K562 (cell line): ENCODE results near the gene NR0B1. TPM values are rescaled to one million over a fixed set of nuclear protein-coding genes. Genes with fewer than 3 reads are reported as not detected.

ENCODE experiments used
- ATAC-seq: fragments of 200-7000 bp; cut with Tn5 transposase; 3 replicates; pipeline ENCODE4 v1.9.1; 2020; ENCODE audit warnings: moderate library complexity
- BruUV-seq: library from RNA; stranded (reverse); fragments of 400-500 nt; replicated peaks from 2 replicates; lab custom pipeline; 2021; lab: Mats Ljungman, UMichigan
- CTCF ChIA-PET: fragments of 300-600 bp; formaldehyde crosslinking; extraction: SDS; loops from one replicate; lab custom pipeline; 2021; ENCODE audit warnings: low intra/inter-chr PET ratio; lab: Yijun Ruan, JAX
- POLR2A ChIA-PET: fragments of 300-600, 350-650 bp; sonication (Branson Sonifier 250); formaldehyde crosslinking; extraction: SDS; loops from one replicate; lab custom pipeline; 2021; ENCODE audit warnings: antibody characterized with exemption, inconsistent platforms; lab: Yijun Ruan, JAX
- DNase-seq, 4 experiments: peaks; one replicate each; pipeline versions ENCODE4 v3.0.0 to v3.0.0-alpha.2; 2011 to 2018; ENCODE audit warnings: low spot score in 3 of 4, mixed read lengths in 3 of 4; ENCODE audit errors: extremely low read depth in 1 of 4
- FAIRE-seq: peaks from 2 replicates; lab custom pipeline; 2011; peaks lifted over from hg19 to GRCh38; lab: Jason Lieb, UNC
- H2AFZ ChIP-seq: 2 replicates; pipeline ENCODE4 v1.6.0; 2011; ENCODE audit warnings: low read depth, low read length, control low read depth, inconsistent platforms
- H3K27ac ChIP-seq: fragments of 200-600 bp; 3 replicates; pipeline ENCODE4 v1.8.0; 2011; ENCODE audit warnings: low read depth, mild to moderate bottlenecking, control low read depth, inconsistent platforms, low read length, moderate library complexity, mixed read lengths; ENCODE audit errors: extremely low read depth
- H3K27me3 ChIP-seq, 2 experiments: fragments of 300-600 bp in 1 of 2; 2 replicates in 1 of 2; 3 replicates in 1 of 2; pipeline versions ENCODE4 v1.6.0 to v1.8.0; 2011; ENCODE audit warnings: inconsistent platforms in 2 of 2, low read length in 2 of 2, mild to moderate bottlenecking in 1 of 2, mixed read lengths in 1 of 2, moderate library complexity in 1 of 2; ENCODE audit not compliant: control insufficient read depth in 2 of 2, insufficient read depth in 2 of 2
- H3K36me3 ChIP-seq: fragments of 300-600 bp; 3 replicates; pipeline ENCODE4 v1.8.0; 2011; ENCODE audit warnings: mild to moderate bottlenecking, low read length, inconsistent platforms; ENCODE audit not compliant: control insufficient read depth, insufficient read depth
- H3K4me1 ChIP-seq, 2 experiments: fragments of 200-600 bp in 1 of 2; replicated peaks in 1 of 2; 2 replicates in 1 of 2; 3 replicates in 1 of 2; pipeline versions ENCODE4 v1.5.1 to v1.8.0; 2011; ENCODE audit warnings: inconsistent platforms in 2 of 2, low read length in 2 of 2, mild to moderate bottlenecking in 1 of 2, mixed read lengths in 1 of 2, moderate library complexity in 1 of 2; ENCODE audit not compliant: control insufficient read depth in 2 of 2, insufficient read depth in 2 of 2
- H3K4me2 ChIP-seq: 2 replicates; pipeline ENCODE4 v1.6.1; 2011; ENCODE audit warnings: low read length, control low read depth, inconsistent platforms, mixed read lengths; ENCODE audit not compliant: insufficient read depth
- H3K4me3 ChIP-seq: fragments of 200-600 bp; sonication (generic), shearing (Covaris generic); 2 replicates; pipeline ENCODE4 v1.5.1; 2016; ENCODE audit warnings: control low read depth, inconsistent platforms
- H3K79me2 ChIP-seq: fragments of 200-600 bp; 3 replicates; pipeline ENCODE4 v1.8.0; 2011; ENCODE audit warnings: low read length, inconsistent platforms; ENCODE audit not compliant: control insufficient read depth, insufficient read depth
- H3K9ac ChIP-seq, 2 experiments: 2 replicates each; pipeline versions ENCODE4 v1.6.0 to v1.6.1; 2011; ENCODE audit warnings: low read depth in 2 of 2, low read length in 2 of 2, control low read depth in 1 of 2, inconsistent platforms in 1 of 2, mild to moderate bottlenecking in 1 of 2, mixed read lengths in 1 of 2; ENCODE audit not compliant: insufficient read depth in 1 of 2
- H3K9me1 ChIP-seq: one replicate; pipeline ENCODE4 v1.6.0; 2011; ENCODE audit warnings: inconsistent platforms, mild to moderate bottlenecking, low read length, moderate library complexity; ENCODE audit not compliant: control insufficient read depth, insufficient read depth
- H3K9me3 ChIP-seq: replicated peaks from 2 replicates; pipeline ENCODE4 v1.5.1; 2011; ENCODE audit warnings: low read depth, low read length, inconsistent platforms; ENCODE audit not compliant: control insufficient read depth, insufficient read depth
- H4K20me1 ChIP-seq: replicated peaks from 2 replicates; pipeline ENCODE4 v1.6.1; 2011; ENCODE audit warnings: low read length, inconsistent platforms, mixed read lengths; ENCODE audit not compliant: control insufficient read depth, insufficient read depth
- FOSL1 ChIP-seq: fragments of 200-800 bp; sonication (Bioruptor generic); conservative IDR thresholded peaks from 2 replicates; pipeline ENCODE4 v1.6.1; 2016; ENCODE audit warnings: missing genetic modification characterization, missing compliant biosample characterization
- NR2C2 ChIP-seq, 2 experiments: fragments of 200-800 bp in 1 of 2; sonication (Bioruptor generic) in 1 of 2; sonication (generic) in 1 of 2; formaldehyde crosslinking in 1 of 2; IDR thresholded peaks; 2 replicates each; pipeline versions ENCODE4 v1.6.1 to v1.8.0; 2016 to 2022; ENCODE audit warnings: mild to moderate bottlenecking in 1 of 2, missing compliant biosample characterization in 1 of 2, missing genetic modification characterization in 1 of 2, missing genetic modification reagents in 1 of 2
- OTX1 ChIP-seq: fragments of 450-650 bp; formaldehyde crosslinking; IDR thresholded peaks from 2 replicates; pipeline ENCODE4 v1.4.0; 2022; ENCODE audit warnings: mild to moderate bottlenecking
- ZNF121 ChIP-seq: sonication (generic); formaldehyde crosslinking; conservative IDR thresholded peaks from 2 replicates; pipeline ENCODE4 v1.8.0; 2022; ENCODE audit warnings: missing genetic modification reagents
- ZNF764 ChIP-seq: fragments of 250-450 bp; sonication (Bioruptor Pico); IDR thresholded peaks from 2 replicates; pipeline ENCODE4 v1.4.0; 2020; ENCODE audit warnings: low read depth, mild to moderate bottlenecking, moderate library complexity
- WGBS: fragments of 100-300 bp; shearing (Covaris generic); methylation state at CpG from one replicate; pipeline ENCODE4 v1.1.6; 2016; ENCODE audit warnings: low coverage, mixed read lengths; ENCODE audit not compliant: insufficient coverage; ENCODE audit errors: missing lambda C conversion rate; 5-methylcytosine and 5-hydroxymethylcytosine counted together
- in situ Hi-C: fragments of 300-500 bp; cut with MboI; formaldehyde crosslinking; loops from 4 replicates; pipeline ENCODE4 v1.15.0; 2018; ENCODE audit warnings: inconsistent platforms, mixed read lengths
- intact Hi-C: fragments of 100-400 bp; cut with micrococcal nuclease; formaldehyde crosslinking; loops from 2 replicates; pipeline ENCODE4 v1.14.2; 2022
- polyA plus RNA-seq, 8 experiments: library from polyadenylated mRNA; depleted of rRNA in 4 of 8; stranded (reverse) in 5 of 8; unstranded in 3 of 8; fragments of >200 nt; fragmentation: Nextera tagmentation in 2 of 8; fragmentation: Illumina TruSeq in 1 of 8; extraction: Ambion mirVana in 2 of 8; extraction: Trizol in 1 of 8; gene quantifications; 2 replicates each; pipeline versions ENCODE4 v1.2.1 to v1.2.3, GENCODE V29; 2011 to 2014; ENCODE audit warnings: inconsistent platforms in 1 of 8, missing spikeins in 1 of 8
- total RNA-seq, 7 experiments: library from RNA; depleted of rRNA in 6 of 7; stranded (reverse); fragments of >200 nt in 6 of 7; fragmentation: Illumina TruSeq in 2 of 7; extraction: Trizol in 2 of 7; gene quantifications; 2 replicates each; pipeline versions ENCODE4 v1.2.1 to v1.2.3, GENCODE V29; 2011 to 2021; ENCODE audit warnings: low replicate concordance in 1 of 7
- TF ChIP-seq, protein P1 (sequence below): fragments of 250-450 bp; sonication (Bioruptor Pico); IDR thresholded peaks from 2 replicates; pipeline ENCODE4 v1.4.0; 2020
- TF ChIP-seq, protein P2 (sequence below), 3 experiments: fragments of 200-800 bp in 1 of 3; fragments of 250-450 bp in 1 of 3; fragments of 450-650 bp in 1 of 3; sonication (Bioruptor Pico) in 1 of 3; sonication (Bioruptor generic) in 1 of 3; formaldehyde crosslinking in 1 of 3; IDR thresholded peaks; 2 replicates each; pipeline versions ENCODE4 v1.6.1 to v1.8.0; 2016 to 2022; ENCODE audit warnings: mild to moderate bottlenecking in 2 of 3, missing genetic modification characterization in 2 of 3, missing compliant biosample characterization in 1 of 3, moderate library complexity in 1 of 3
- TF ChIP-seq, protein P3 (sequence below), 2 experiments: fragments of 450-650 bp in 1 of 2; sonication (generic) in 1 of 2; formaldehyde crosslinking in 1 of 2; IDR thresholded peaks in 1 of 2; conservative IDR thresholded peaks in 1 of 2; 2 replicates each; pipeline versions ENCODE4 v1.6.1 to v1.8.1; 2016 to 2023; ENCODE audit warnings: mild to moderate bottlenecking in 2 of 2, moderate library complexity in 2 of 2, inconsistent platforms in 1 of 2, missing genetic modification reagents in 1 of 2

The NR0B1 gene
- total and polyA plus RNA-seq, 9 of the 15 experiments (the other 6 are each of a cell fraction or from before 2014, with no cell fraction given): not detected

DNA sequence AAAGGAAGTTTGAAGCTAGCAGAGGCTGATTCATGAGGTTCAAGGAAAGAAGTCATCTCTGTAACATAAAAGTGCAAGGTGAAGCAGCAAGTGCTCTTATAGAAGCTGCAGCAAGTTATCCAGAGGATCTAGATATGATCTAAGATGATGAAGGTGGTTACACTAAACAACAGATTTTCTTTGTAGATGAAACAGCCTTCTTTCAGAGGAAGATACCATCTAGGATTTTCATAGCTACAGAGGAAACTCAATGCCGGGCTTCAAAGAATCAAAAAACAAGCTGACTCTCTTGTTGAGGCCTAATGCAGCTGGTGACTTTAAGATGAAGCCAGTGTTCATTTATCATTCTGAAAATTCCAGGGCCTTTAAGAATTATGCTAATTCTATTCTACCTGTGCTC lies 28.8 kb downstream of the NR0B1 start (continued):
- TF ChIP-seq, protein P1, sequence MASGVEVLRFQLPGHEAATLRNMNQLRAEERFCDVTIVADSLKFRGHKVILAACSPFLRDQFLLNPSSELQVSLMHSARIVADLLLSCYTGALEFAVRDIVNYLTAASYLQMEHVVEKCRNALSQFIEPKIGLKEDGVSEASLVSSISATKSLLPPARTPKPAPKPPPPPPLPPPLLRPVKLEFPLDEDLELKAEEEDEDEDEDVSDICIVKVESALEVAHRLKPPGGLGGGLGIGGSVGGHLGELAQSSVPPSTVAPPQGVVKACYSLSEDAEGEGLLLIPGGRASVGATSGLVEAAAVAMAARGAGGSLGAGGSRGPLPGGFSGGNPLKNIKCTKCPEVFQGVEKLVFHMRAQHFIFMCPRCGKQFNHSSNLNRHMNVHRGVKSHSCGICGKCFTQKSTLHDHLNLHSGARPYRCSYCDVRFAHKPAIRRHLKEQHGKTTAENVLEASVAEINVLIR (CRISPR knock-in tag): no peak
- TF ChIP-seq, protein P2, sequence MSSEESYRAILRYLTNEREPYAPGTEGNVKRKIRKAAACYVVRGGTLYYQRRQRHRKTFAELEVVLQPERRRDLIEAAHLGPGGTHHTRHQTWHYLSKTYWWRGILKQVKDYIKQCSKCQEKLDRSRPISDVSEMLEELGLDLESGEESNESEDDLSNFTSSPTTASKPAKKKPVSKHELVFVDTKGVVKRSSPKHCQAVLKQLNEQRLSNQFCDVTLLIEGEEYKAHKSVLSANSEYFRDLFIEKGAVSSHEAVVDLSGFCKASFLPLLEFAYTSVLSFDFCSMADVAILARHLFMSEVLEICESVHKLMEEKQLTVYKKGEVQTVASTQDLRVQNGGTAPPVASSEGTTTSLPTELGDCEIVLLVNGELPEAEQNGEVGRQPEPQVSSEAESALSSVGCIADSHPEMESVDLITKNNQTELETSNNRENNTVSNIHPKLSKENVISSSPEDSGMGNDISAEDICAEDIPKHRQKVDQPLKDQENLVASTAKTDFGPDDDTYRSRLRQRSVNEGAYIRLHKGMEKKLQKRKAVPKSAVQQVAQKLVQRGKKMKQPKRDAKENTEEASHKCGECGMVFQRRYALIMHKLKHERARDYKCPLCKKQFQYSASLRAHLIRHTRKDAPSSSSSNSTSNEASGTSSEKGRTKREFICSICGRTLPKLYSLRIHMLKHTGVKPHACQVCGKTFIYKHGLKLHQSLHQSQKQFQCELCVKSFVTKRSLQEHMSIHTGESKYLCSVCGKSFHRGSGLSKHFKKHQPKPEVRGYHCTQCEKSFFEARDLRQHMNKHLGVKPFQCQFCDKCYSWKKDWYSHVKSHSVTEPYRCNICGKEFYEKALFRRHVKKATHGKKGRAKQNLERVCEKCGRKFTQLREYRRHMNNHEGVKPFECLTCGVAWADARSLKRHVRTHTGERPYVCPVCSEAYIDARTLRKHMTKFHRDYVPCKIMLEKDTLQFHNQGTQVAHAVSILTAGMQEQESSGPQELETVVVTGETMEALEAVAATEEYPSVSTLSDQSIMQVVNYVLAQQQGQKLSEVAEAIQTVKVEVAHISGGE (CRISPR knock-in tag; IDR thresholded peaks at IDR 0.05): no peak
- TF ChIP-seq OTX1 (no peak), ZNF764 (CRISPR knock-in tag) (no peak)
- TF ChIP-seq, all 486 proteins: peak for 0

DNA sequence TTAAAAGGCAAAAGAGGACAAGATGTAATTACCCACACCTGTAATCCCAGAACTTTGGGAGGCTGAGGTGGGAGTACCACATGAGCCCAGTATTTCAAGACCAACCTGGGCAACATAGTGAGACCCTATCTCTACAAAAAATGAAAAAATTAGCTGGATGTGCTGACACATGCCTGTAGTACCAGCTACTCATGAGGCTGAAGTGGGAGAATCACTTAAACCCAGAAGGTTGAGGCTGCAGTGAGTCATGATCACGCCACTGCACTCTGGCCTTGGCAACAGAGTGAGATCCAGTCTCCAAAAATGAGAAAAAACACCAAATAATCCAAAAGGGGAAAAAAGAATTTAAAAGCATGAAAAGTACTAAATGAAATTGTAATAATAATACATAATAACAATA lies 30.8 kb downstream of the NR0B1 start:
- 43% methylated on average over 1 of the region's 1 CpG for WGBS
- Histone ChIP-seq H3K27ac (no peak overlapping the region), H4K20me1 (no peaks in the 10 kb centered on the region), H2AFZ (no peak overlapping the region), H3K9me3 (no peaks in the 10 kb centered on the region), H3K4me2 (no peak overlapping the region), H3K4me3 (no peak overlapping the region), H3K79me2 (no peaks in the 10 kb centered on the region), H3K36me3 (no peaks in the 10 kb centered on the region), H3K27me3 (no peaks in the 10 kb centered on the region), H3K9ac (no peak overlapping the region), H3K9me1 (no peaks in the 10 kb centered on the region), H3K4me1 (peaks cover 0 to 9% of the 10 kb centered on the region in 2 experiments; a peak in 2 of 5 replicates)
- peak in 1 of 4 experiments; percentile 15 for DNase-seq
- POLR2A ChIA-PET: no interaction called here
- no peak for FAIRE-seq
- TF ChIP-seq, protein P3, sequence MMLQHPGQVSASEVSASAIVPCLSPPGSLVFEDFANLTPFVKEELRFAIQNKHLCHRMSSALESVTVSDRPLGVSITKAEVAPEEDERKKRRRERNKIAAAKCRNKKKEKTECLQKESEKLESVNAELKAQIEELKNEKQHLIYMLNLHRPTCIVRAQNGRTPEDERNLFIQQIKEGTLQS (IDR thresholded peaks at IDR 0.05): peak; percentile 47; the same call in 1 of the 2 replicates
- TF ChIP-seq, protein P3 (CRISPR knock-in tag; conservative IDR thresholded peaks at IDR 0.05): no peak
- TF ChIP-seq ZNF121 (CRISPR knock-in tag) (peak; percentile 21; the same call in 1 of the 2 replicates), NR2C2 (CRISPR knock-in tag; IDR thresholded peaks at IDR 0.05) (no peak), NR2C2 (tag; IDR thresholded peaks at IDR 0.05) (no peak), FOSL1 (tag) (peak; percentile 65)
- in situ Hi-C loops: loop anchor here (10.0 kb wide), 1 partner anchor 226 kb away; no protein-coding TSS in a partner anchor
- BruUV-seq: no TSS peak
- ATAC-seq: no peak
- CTCF ChIA-PET: no interaction called here
- intact Hi-C loops: loop anchor here (10.0 kb wide), 1 partner anchor 134 kb away; no protein-coding TSS in a partner anchor
